ENCODE data around the gene AKAP6. TPM values are rescaled to one million over a fixed set of nuclear protein-coding genes. Genes with fewer than 3 reads are reported as not detected.

AKAP6 gene
- total and polyA plus RNA-seq, 2 of the 8 experiments (the other 6 are each of a cell fraction or from before 2014, with no cell fraction given), result 0.09 to 0.89 TPM

GRCh38 chr14:32650030-32650429 lies 320.9 kb downstream of the AKAP6 start:
- H3K18ac ChIP-seq (ENCODE audit: extremely low read depth, low read length), result no peak overlapping the region
- no peak overlapping the region for H4K5ac ChIP-seq (ENCODE audit: insufficient read length, low read depth, low read length)
- no peak overlapping the region for H3K56ac ChIP-seq (replicated peaks; ENCODE audit: insufficient read length, low read depth, low read length)
- no peak overlapping the region for H3K27ac ChIP-seq (ENCODE audit: low read depth, low read length)
- H3K4ac ChIP-seq (replicated peaks; ENCODE audit: insufficient read length, low read depth, low read length), result no peak overlapping the region
- no peak overlapping the region for H3K9ac ChIP-seq (replicated peaks in 1 of 4; ENCODE audit: extremely low read depth in 1 of 4, low read depth in 3 of 4, low read length in 3 of 4)
- no peak overlapping the region for H2AFZ ChIP-seq (ENCODE audit: low read length)
- no peaks in the 10 kb centered on the region for H3K79me1 ChIP-seq (ENCODE audit: low read depth, low read length)
- no peak overlapping the region for H3K4me3 ChIP-seq (ENCODE audit: extremely low read depth in 1 of 4, insufficient read depth in 2 of 4, low read depth in 3 of 4, low read length in 4 of 4)
- H3K4me1 ChIP-seq (replicated peaks in 1 of 4; ENCODE audit: control insufficient read depth in 3 of 4, insufficient read depth in 4 of 4, low read length in 3 of 4), result no peaks in the 10 kb centered on the region
- 98% methylated on average over 7 of the region's 7 CpGs; no CpG with 5 or more reads in 1 of the 2 experiments for WGBS, 2 experiments (ENCODE audit: extremely low coverage in 1 of 2, insufficient coverage in 1 of 2, insufficient read length in 1 of 2, insufficient replicate concordance in 2 of 2, low coverage in 1 of 2, low lambda C conversion rate in 2 of 2, missing lambda C conversion rate in 1 of 2)
- H3K4me2 ChIP-seq (ENCODE audit: insufficient read depth in 1 of 2, low read depth in 2 of 2, low read length in 2 of 2), result no peak overlapping the region
- no peaks in the 10 kb centered on the region for H3K9me3 ChIP-seq (ENCODE audit: insufficient read depth in 2 of 2, low read depth in 1 of 2, low read length in 1 of 2)
- FAIRE-seq, result no peak
- H3K14ac ChIP-seq (ENCODE audit: insufficient read length), result no peak overlapping the region
- H2AK5ac ChIP-seq (ENCODE audit: low read depth, low read length), result no peak overlapping the region
- no peaks in the 10 kb centered on the region for H3K27me3 ChIP-seq (replicated peaks in 1 of 4; ENCODE audit: control insufficient read depth in 3 of 4, extremely low read depth in 1 of 4, insufficient read depth in 3 of 4, low read length in 3 of 4)
- no peaks in the 10 kb centered on the region for H3K23me2 ChIP-seq (ENCODE audit: low read depth, low read length)
- CTCF ChIA-PET (ENCODE audit: partially characterized antibody), result interaction anchor here (0.6 kb wide), 1 partner anchor 75 kb away, joined by 4 read pairs; no protein-coding TSS in a partner anchor
- no peak overlapping the region for H2BK12ac ChIP-seq (ENCODE audit: low read depth, low read length)
- no peaks in the 10 kb centered on the region for H3K36me3 ChIP-seq (ENCODE audit: control insufficient read depth in 2 of 4, insufficient read depth in 4 of 4, low read length in 3 of 4)
- no peaks in the 10 kb centered on the region for H3K79me2 ChIP-seq (ENCODE audit: control insufficient read depth in 1 of 2, insufficient read depth in 2 of 2, low read length in 2 of 2)
- no peak overlapping the region for H3K23ac ChIP-seq (ENCODE audit: insufficient read length)
- no peak overlapping the region for H2BK20ac ChIP-seq (ENCODE audit: low read length)
- no peak overlapping the region for H2BK15ac ChIP-seq (ENCODE audit: low read length)
- POLR2A ChIA-PET (ENCODE audit: partially characterized antibody), result no interaction called here
- H2BK120ac ChIP-seq (replicated peaks; ENCODE audit: low read depth, low read length), result no peak overlapping the region
- no peaks in the 10 kb centered on the region for H4K20me1 ChIP-seq (replicated peaks in 1 of 2; ENCODE audit: control insufficient read depth in 1 of 2, insufficient read depth in 2 of 2, low read length in 2 of 2)
- H2BK5ac ChIP-seq (ENCODE audit: low read depth, low read length), result no peak overlapping the region
- H4K91ac ChIP-seq (replicated peaks; ENCODE audit: insufficient read length, low read length), result no peak overlapping the region
- DNase-seq (ENCODE audit: low read depth in 1 of 2, low spot score in 2 of 2), result no peak
- no peak overlapping the region; the same call in 1 of the 2 replicates for H4K8ac ChIP-seq (ENCODE audit: extremely low read depth, insufficient read depth, low read length)
- no peak for TF ChIP-seq RNF2 (IDR thresholded peaks at IDR 0.05; ENCODE audit: borderline replicate concordance, low read depth, low read length, missing control alignments, poor library complexity, severe bottlenecking)
- TF ChIP-seq PHF8 (conservative IDR thresholded peaks at IDR 0.05; ENCODE audit: low read depth, low read length), result no peak
- TF ChIP-seq CHD1 (IDR thresholded peaks at IDR 0.05; ENCODE audit: low read depth, low read length), result no peak
- TF ChIP-seq ASH2L (IDR thresholded peaks at IDR 0.05; ENCODE audit: low read length), result no peak
- TF ChIP-seq HDAC2 (IDR thresholded peaks at IDR 0.05; ENCODE audit: borderline replicate concordance in 1 of 2, low read depth in 2 of 2, low read length in 2 of 2), result no peak
- no peak for TF ChIP-seq EGR1 (IDR thresholded peaks at IDR 0.05; ENCODE audit: borderline replicate concordance, low read depth, low read length)
- TF ChIP-seq NRF1 (IDR thresholded peaks at IDR 0.05; ENCODE audit: low read depth, low read length), result no peak
- no peak for TF ChIP-seq BCL11A (IDR thresholded peaks at IDR 0.05; ENCODE audit: low read depth in 2 of 2, low read length in 2 of 2)
- no peak for TF ChIP-seq KDM1A (IDR thresholded peaks at IDR 0.05; ENCODE audit: borderline replicate concordance, low read length)
- no peak for TF ChIP-seq KDM4A (IDR thresholded peaks at IDR 0.05; ENCODE audit: low read depth, low read length, severe bottlenecking)
- TF ChIP-seq SIN3A (conservative IDR thresholded peaks at IDR 0.05 in 1 of 2, IDR thresholded peaks at IDR 0.05 in 1 of 2; ENCODE audit: low read depth in 1 of 2, low read length in 2 of 2), result no peak
- TF ChIP-seq JUND (IDR thresholded peaks at IDR 0.05; ENCODE audit: low read length), result no peak
- TF ChIP-seq POU5F1 (IDR thresholded peaks at IDR 0.05; ENCODE audit: low read depth, low read length), result no peak
- TF ChIP-seq BACH1 (IDR thresholded peaks at IDR 0.05; ENCODE audit: low read length), result no peak
- no peak for TF ChIP-seq TBP (IDR thresholded peaks at IDR 0.05; ENCODE audit: low read depth, low read length)
